ENCODE measurements around the gene PRADC1.

Gene PRADC1

GRCh38 chr2:73185965-73186364, 47.1 kb downstream of the PRADC1 start:
- Histone ChIP-seq H3K9me3 (ENCODE audit: control insufficient read depth, low read length) (peaks cover 14% of the 10 kb centered on the region), H3K27me3 (replicated peaks; ENCODE audit: control insufficient read depth, insufficient read depth, low read length) (peaks cover 45% of the 10 kb centered on the region), H3K9ac (ENCODE audit: low read length) (no peak overlapping the region), H3K4me1 (ENCODE audit: control insufficient read depth, insufficient read depth, low read length) (no peaks in the 10 kb centered on the region), H3K36me3 (ENCODE audit: control insufficient read depth, insufficient read depth, low read length, severe bottlenecking) (no peaks in the 10 kb centered on the region), H3K4me3 (ENCODE audit: low read length) (no peak overlapping the region)
- no peak for DNase-seq (ENCODE audit: low read depth)

Measured in adipocyte (in vitro differentiated cells).